ENCODE data around the gene MIX23.

MIX23 gene

GRCh38 chr3:122331886-122332285 lies 51.1 kb downstream of the MIX23 start:
- no peak for DNase-seq (ENCODE audit: insufficient read length, low spot score)
- no peak for FAIRE-seq
- TF ChIP-seq, protein P1, sequence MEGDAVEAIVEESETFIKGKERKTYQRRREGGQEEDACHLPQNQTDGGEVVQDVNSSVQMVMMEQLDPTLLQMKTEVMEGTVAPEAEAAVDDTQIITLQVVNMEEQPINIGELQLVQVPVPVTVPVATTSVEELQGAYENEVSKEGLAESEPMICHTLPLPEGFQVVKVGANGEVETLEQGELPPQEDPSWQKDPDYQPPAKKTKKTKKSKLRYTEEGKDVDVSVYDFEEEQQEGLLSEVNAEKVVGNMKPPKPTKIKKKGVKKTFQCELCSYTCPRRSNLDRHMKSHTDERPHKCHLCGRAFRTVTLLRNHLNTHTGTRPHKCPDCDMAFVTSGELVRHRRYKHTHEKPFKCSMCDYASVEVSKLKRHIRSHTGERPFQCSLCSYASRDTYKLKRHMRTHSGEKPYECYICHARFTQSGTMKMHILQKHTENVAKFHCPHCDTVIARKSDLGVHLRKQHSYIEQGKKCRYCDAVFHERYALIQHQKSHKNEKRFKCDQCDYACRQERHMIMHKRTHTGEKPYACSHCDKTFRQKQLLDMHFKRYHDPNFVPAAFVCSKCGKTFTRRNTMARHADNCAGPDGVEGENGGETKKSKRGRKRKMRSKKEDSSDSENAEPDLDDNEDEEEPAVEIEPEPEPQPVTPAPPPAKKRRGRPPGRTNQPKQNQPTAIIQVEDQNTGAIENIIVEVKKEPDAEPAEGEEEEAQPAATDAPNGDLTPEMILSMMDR (IDR thresholded peaks at IDR 0.05; ENCODE audit: insufficient read depth, missing control alignments), result no peak

DNA sequence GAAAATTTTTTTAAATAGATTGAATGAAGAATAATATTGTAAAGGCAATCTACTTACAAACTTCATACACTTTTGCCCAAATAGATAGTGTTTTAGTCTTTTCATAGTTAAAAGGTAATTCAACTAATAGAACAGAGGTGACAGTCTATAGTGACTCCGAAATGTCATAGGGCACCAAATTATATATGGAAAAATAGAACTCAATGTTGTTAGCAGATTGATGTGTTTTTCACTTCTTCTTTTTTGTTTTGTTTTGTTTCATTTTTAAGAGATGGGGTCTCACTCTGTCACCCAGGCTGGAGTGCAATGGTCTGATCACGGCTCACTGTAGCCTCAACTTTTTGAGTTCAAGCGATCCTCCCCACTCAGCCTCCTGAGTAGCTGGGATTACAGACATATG lies 57.3 kb downstream of the MIX23 start:
- DNase-seq (ENCODE audit: insufficient read length, low spot score), result no peak
- TF ChIP-seq, protein P1 (IDR thresholded peaks at IDR 0.05; ENCODE audit: insufficient read depth, missing control alignments), result no peak
- no peak for FAIRE-seq

GRCh38 chr3:122324871-122325323 lies 58.1 kb downstream of the MIX23 start, which contains the start of gene CSTA:
CSTA (plus strand) TSS chr3:122325248; CDS start chr3:122325293, 45 bp downstream.
- TF ChIP-seq, protein P1 (IDR thresholded peaks at IDR 0.05; ENCODE audit: insufficient read depth, missing control alignments), result no peak
- no peak for DNase-seq (ENCODE audit: insufficient read length, low spot score)
- no peak for FAIRE-seq

GRCh38 chr3:122322095-122323075 lies 60.6 kb downstream of the MIX23 start:
- TF ChIP-seq, protein P1 (IDR thresholded peaks at IDR 0.05; ENCODE audit: insufficient read depth, missing control alignments), result no peak
- DNase-seq (ENCODE audit: insufficient read length, low spot score), result no peak
- FAIRE-seq, result no peak

DNA sequence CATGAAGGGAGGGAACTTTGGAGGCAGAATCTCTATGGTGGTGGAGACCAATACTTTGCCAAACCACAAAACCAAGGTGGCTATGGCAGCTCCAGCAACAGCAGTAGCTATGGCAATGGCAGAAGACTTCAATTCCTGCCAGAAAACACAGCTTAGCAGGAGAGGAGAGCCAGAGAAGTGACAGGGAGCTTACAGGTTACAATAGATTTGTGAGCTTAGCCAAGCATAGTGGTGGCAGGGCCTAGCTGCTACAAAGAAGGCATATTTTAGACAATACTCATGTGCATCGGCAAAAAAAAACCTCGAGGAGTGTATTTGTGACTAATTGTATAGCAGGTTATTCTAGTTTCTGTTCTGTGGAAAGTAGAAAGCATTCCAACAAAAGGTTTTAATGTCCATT lies 64.4 kb downstream of the MIX23 start:
- no peak for FAIRE-seq
- TF ChIP-seq, protein P1 (IDR thresholded peaks at IDR 0.05; ENCODE audit: insufficient read depth, missing control alignments), result no peak
- no peak for DNase-seq (ENCODE audit: insufficient read length, low spot score)

DNA sequence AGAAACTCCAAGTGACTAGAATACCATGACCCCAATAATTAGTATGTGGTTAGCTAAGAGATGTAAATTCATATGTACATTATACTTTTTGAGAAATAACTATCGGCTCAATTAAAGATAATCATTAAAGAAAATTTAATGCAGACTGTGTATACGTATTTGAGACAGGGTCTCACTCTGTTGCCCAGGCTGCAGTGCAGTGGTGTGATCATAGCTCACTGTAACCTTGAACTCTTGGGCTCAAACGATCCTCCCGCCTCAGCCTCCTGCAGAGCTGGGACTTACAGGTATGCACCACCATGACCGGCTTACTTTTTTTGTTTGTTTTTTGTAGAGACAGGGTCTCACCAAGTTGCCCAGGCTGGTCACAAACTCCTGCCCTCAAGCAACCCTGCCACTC lies 66.7 kb downstream of the MIX23 start:
- TF ChIP-seq, protein P1 (IDR thresholded peaks at IDR 0.05; ENCODE audit: insufficient read depth, missing control alignments), result no peak
- DNase-seq (ENCODE audit: insufficient read length, low spot score) (no peak), FAIRE-seq (no peak)

GRCh38 chr3:122315619-122316018 lies 67.4 kb downstream of the MIX23 start:
- TF ChIP-seq, protein P1 (IDR thresholded peaks at IDR 0.05; ENCODE audit: insufficient read depth, missing control alignments), result no peak
- FAIRE-seq, result no peak
- no peak for DNase-seq (ENCODE audit: insufficient read length, low spot score)

All from D721Med (cell line).